Duodenal mucosa (tissue), 2 donors: Measurements from ENCODE around the gene SPSB3.

ENCODE experiments used
- H3K27ac ChIP-seq: one replicate; pipeline ENCODE4 v1.7.0; 2013; ENCODE audit warnings: low read depth, low read length
- H3K27me3 ChIP-seq, 2 donors: one replicate each; pipeline ENCODE4 v1.7.0; 2013; ENCODE audit warnings: low read length in 2 of 2, control low read depth in 1 of 2; ENCODE audit not compliant: insufficient read depth in 2 of 2, control insufficient read depth in 1 of 2
- H3K36me3 ChIP-seq, 2 donors: one replicate each; pipeline ENCODE4 v1.7.0; 2013; ENCODE audit warnings: low read length in 2 of 2, control low read depth in 1 of 2; ENCODE audit not compliant: insufficient read depth in 2 of 2, control insufficient read depth in 1 of 2
- H3K4me1 ChIP-seq, 2 donors: one replicate each; pipeline ENCODE4 v1.7.0; 2013; ENCODE audit warnings: low read length in 2 of 2, control low read depth in 1 of 2; ENCODE audit not compliant: insufficient read depth in 2 of 2, control insufficient read depth in 1 of 2
- H3K4me3 ChIP-seq, 2 donors: one replicate each; pipeline ENCODE4 v1.7.0; 2013; ENCODE audit warnings: low read length in 2 of 2, low read depth in 1 of 2
- H3K9ac ChIP-seq, 2 donors: one replicate each; pipeline ENCODE4 v1.7.0; 2013; ENCODE audit warnings: low read length in 2 of 2, low read depth in 1 of 2
- H3K9me3 ChIP-seq, 2 donors: one replicate each; pipeline ENCODE4 v1.7.0; 2013; ENCODE audit warnings: low read length in 2 of 2, control low read depth in 1 of 2; ENCODE audit not compliant: control insufficient read depth in 1 of 2

The SPSB3 gene

DNA sequence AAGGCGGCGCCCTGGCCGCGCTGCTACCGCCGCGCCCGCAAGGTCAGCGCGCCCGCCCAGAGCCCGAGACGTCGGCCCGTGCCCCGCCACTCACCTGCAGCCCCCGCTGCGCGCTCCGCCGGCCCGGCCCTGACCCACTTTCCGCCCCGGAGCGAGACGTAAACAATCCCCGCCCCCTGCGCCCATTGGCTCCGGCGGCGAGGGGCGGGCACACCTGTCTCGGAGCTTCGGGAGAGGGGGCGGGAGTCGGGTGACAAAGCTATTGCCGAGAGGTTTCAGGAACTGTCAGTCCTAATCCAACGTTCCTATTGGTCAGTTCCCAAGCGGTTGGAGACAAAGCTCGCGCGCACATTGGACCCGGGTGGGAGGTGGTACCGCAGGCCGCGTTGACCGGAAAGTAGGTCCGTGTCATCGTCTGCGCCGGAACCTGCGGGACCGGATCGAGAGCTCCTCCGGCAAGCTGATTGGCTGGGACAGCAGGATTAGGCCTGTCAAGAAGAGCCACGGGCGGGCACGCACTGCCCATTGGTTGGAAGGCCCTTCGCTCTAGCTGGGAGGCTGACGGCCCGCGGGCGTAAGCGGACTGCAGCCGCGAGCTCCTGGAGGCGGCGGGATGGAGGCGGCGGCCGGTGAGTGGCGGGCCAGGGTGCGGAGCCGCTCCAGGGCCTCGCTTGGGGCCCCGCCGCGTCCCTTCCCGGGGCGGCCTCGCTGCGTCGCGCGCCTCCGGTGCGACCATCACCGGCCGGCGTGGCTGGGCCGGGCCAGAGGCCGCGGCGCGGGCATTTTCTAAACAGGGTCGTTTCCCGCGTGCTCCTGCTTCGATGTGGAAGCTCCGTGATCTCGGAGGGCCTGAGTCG lies at the start of gene SPSB3, which contains the start of gene NUBP2:
Gene SPSB3, minus strand, starts transcription at position 164 of the 857 bp plus-strand sequence. CDS start 1,088 bp downstream, outside the sequence.
Gene NUBP2, plus strand, starts transcription at position 553 of the 857 bp plus-strand sequence. Its CDS starts 61 bp downstream, at position 614.
- Histone ChIP-seq H3K9me3 (no peaks in the 10 kb centered on the region), H3K9ac (peak within 1 kb of the TSS; percentile 63 to 65), H3K27me3 (no peaks in the 10 kb centered on the region), H3K27ac (peak within 1 kb of the TSS; percentile 75), H3K4me3 (peak within 1 kb of the TSS; percentile 76 to 80), H3K36me3 (peaks cover 4 to 47% of the 10 kb centered on the region in 2 donors), H3K4me1 (peaks cover 8 to 23% of the 10 kb centered on the region in 2 donors)

DNA sequence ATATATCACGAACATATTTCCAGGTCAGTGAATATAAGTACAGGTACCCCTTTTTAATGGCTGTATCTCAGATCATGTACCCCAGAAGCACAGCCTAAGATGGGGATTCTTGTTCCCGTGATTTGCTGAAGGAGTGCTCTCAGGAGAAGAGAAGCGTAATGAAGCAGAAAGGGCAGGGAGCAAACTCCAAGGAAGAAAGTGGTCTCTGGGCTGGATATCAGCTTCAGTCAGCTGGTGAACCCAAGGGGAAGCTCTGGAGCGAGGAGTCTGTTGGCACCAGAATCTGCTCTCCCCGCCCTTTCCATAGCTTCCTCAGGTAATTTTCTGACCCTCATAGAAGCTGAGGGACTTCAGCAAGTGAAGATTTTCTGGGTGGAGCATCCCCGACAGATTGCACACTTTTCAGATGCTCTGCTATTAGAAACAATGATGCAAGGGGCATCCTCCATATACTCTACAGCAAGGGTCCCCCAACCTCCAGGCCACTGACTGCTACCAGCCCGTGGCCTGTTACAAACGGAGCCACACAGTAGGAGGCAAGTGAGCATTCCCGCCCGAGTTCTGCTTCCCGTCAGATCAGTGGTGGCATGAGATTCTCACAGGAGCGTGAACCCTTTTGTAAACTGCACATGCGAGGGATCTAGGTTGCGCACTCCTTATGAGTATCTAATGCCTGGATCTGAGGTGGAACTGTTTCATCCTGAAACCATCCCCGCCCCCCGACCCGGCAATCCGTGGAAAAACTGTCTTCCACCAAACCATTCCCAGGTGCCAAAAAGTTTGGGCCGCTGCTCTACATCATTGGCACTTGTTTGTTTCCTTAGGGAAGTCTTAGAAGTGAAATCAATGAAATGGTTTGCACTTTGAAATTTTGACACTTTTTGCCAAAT lies 49.1 kb upstream of the SPSB3 start:
- H3K9ac ChIP-seq: peak overlapping the region in 1 of 2 donors; percentile 56
- H3K4me1 ChIP-seq: peaks cover 32 to 33% of the 10 kb centered on the region in 2 donors
- H3K36me3 ChIP-seq: no peaks in the 10 kb centered on the region
- H3K9me3 ChIP-seq: no peaks in the 10 kb centered on the region
- H3K27ac ChIP-seq: peak overlapping the region; percentile 68
- no peaks in the 10 kb centered on the region for H3K27me3 ChIP-seq
- H3K4me3 ChIP-seq: peak overlapping the region; percentile 37 to 83

DNA sequence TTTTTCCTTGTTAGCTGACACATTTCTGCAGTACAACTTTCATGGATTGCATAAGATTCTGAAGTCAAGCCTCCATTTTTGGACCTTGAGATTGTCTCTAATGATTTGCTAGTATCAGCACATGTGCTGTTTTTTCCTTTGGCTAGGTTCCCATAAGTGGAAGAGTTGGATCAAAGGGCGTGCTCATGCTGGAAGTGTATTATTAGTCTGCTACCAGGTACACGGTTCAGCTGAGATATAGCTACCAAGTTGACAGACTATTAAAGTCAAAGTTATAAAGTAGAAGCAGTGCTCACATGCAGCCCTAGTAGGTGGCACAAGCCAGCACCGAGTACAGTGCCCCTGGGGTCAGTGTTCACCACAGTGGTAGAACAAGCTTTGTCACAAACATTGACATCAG lies 47.8 kb upstream of the SPSB3 start:
- Histone ChIP-seq H3K27ac (peak overlapping the region; percentile 68), H3K27me3 (no peaks in the 10 kb centered on the region), H3K9me3 (no peaks in the 10 kb centered on the region), H3K4me3 (peak overlapping the region; percentile 45 to 83), H3K9ac (peak overlapping the region; percentile 18 to 66), H3K4me1 (peaks cover 38 to 41% of the 10 kb centered on the region in 2 donors), H3K36me3 (no peaks in the 10 kb centered on the region)

DNA sequence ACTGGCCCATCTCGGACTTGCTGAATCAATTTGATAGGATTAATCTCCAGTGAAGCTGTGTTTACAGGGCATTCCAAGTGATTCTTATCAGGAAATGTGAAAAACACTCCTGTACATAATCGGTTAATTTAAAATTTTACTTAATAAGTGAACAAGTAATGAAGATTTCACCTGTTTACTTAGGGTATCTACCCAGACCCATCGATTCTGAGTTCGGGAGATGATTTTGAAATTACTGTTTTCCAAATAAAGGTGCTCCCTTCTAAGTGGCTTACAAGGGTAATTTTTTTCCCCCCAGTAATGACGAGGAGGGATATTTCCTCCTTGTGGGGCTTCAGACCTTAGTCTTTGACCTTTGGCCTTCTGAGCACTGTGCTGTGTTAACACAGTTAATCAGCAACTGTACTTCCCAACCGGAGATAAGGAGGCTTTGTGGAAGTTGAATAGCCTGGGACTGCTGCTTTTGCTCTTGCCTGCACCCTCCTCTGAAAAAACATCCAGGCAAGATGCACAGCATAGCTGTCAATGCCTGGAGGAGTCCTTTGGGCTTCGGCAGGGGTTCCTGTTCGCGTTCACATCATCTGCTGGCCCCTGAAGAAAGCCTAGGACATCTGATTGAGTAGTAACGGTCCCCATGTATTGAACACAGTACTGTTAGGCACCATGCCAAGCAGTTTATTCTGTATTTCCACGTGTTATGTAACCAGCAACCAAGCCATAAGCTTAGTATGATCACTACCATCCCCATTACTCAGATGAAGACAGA lies 46.5 kb upstream of the SPSB3 start:
- Histone ChIP-seq H3K4me1 (peaks cover 40 to 52% of the 10 kb centered on the region in 2 donors), H3K27me3 (no peaks in the 10 kb centered on the region), H3K27ac (peak overlapping the region; percentile 60), H3K4me3 (peak overlapping the region; percentile 83 to 100), H3K9ac (peak overlapping the region; percentile 60 to 66), H3K36me3 (no peaks in the 10 kb centered on the region), H3K9me3 (no peaks in the 10 kb centered on the region)

DNA sequence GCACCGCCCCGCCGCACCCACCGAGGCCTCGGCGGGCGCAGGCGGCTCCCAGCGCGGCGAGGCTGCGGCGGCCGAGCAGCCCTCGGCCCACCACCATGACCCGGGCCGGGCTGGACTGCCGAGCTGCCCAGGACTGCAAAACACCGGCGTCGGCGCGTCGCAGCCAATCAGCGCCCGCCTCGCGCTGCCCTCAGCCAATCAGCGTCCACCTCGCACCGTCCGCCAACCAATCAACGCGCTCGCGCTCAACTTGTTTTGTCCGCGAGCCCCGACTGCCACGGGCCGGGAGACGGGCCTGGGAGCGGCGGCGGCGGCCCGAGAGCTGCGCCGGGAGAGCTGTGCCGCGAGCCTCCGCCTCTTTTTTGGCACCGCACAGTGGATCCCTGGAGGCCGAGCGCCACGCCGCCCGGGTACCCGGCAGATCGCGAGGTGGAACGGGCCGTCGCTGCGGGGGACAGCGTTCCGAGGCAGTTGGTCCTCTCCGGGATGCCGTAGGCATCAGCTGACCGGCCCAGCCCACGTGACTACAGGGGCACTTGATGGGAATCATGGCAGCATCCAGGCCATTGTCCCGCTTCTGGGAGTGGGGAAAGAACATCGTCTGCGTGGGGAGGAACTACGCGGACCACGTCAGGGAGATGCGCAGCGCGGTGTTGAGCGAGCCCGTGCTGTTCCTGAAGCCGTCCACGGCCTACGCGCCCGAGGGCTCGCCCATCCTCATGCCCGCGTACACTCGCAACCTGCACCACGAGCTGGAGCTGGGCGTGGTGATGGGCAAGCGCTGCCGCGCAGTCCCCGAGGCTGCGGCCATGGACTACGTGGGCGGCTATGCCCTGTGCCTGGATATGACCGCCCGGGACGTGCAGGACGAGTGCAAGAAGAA lies 44.6 kb upstream of the SPSB3 start, which contains the start of the genes FAHD1 and HAGH:
Gene FAHD1, plus strand, starts transcription at position 516 of the 883 bp plus-strand sequence. Its CDS starts 33 bp downstream, at position 549.
Gene HAGH, minus strand, starts transcription at position 135 of the 883 bp plus-strand sequence. Its CDS starts 38 bp downstream, at position 97.
- no peaks in the 10 kb centered on the region for H3K27me3 ChIP-seq
- H3K27ac ChIP-seq: peak within 1 kb of the TSS; percentile 82
- peaks cover 40 to 55% of the 10 kb centered on the region in 2 donors for H3K4me1 ChIP-seq
- H3K9me3 ChIP-seq: no peaks in the 10 kb centered on the region
- H3K36me3 ChIP-seq: peaks cover 5 to 9% of the 10 kb centered on the region in 2 donors
- peak within 1 kb of the TSS; percentile 99 to 100 for H3K4me3 ChIP-seq
- peak within 1 kb of the TSS; percentile 85 to 99 for H3K9ac ChIP-seq

DNA sequence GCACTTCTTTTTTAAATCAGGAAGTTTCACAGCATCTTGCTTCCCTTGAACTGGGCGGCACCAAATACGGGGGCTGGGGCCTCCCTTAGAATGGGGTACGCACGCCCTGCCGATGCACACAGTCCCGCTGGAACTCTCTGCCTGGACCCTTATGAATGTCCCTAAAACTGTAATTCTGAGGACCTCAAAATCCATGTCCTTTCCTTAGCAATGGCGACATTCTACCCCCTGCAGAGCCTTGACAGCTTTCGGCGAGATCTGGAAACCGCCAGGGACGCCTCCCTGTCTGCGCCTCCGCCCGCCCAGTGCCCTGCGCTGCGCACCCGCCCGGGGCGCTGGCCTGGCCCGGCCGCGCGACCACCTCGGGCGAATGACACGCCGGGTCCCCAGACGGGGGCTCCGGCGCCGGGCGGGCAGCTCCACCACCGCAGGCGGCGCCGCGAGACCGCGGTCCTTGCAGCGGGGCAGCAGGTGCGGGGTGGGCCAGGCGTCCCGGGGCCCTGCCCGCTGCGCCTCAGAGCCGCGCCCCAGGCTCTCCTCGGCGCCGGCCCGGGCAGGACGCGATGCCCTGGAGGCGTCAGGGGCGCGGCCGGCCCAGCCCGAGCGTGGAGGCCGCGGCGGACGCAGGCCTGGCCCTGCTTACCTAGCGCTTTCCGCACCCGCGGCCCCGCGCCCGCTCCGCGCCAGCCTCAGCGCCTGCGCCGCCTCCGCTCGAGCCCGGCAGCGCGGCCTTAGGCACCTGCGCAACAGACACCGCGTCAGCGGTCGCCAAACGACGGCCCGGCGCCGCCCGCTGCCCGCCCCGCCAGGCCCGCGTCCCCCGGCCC lies 43.7 kb upstream of the SPSB3 start:
- H3K4me3 ChIP-seq: peak overlapping the region; percentile 99 to 100
- H3K9me3 ChIP-seq: no peaks in the 10 kb centered on the region
- no peaks in the 10 kb centered on the region for H3K27me3 ChIP-seq
- H3K4me1 ChIP-seq: peaks cover 34 to 49% of the 10 kb centered on the region in 2 donors
- peak overlapping the region; percentile 68 to 72 for H3K9ac ChIP-seq
- H3K36me3 ChIP-seq: peaks cover 9 to 15% of the 10 kb centered on the region in 2 donors
- H3K27ac ChIP-seq: peak overlapping the region; percentile 82

DNA sequence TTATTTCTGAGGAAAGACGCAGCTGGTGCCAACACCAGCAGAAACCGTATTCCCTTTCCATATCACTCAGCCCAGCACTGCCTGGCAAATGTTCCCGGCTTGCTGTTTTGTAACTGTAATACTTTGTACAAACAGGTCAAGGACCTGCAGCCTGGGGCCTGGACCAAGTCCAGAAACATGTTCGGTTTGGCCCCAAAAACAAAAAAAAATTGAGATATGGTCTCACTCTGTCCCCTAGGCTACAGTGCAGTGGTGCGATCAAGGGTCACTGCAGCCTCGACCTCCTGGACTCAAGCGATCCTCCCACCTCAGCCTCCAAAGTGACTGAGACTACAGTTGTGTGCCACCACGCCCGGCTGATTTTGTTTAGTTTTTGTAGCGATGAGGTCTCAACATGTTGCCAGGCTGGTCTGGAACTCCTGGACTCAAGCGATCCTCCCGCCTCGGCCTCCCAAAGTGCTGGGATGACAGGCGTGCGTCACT lies 43.1 kb upstream of the SPSB3 start:
- Histone ChIP-seq H3K9ac (peak overlapping the region; percentile 68 to 72), H3K4me3 (peak overlapping the region; percentile 86 to 100), H3K4me1 (peaks cover 28 to 43% of the 10 kb centered on the region in 2 donors)

DNA sequence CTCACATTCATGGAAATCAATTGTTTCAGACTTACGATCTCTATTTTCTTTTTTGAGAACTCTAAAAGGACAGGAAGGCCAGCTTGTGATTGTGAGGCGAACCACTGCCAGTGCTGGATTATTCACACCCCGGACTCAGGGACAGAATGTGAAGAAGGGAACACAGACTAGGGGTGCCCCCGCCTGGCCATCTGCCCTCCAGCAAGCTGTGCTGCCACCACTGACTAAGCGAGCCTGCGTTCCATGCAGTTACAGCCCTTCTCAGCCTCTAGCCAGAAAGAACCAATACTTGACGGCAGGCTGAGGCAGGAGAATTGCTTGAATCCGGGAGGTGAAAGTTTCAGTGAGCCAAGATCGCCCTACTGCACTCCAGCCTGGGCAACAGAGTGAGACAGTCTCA lies 41.5 kb upstream of the SPSB3 start:
- no peak overlapping the region for H3K4me3 ChIP-seq
- H3K27me3 ChIP-seq: no peaks in the 10 kb centered on the region
- peak overlapping the region; percentile 3 to 33 for H3K9ac ChIP-seq
- H3K27ac ChIP-seq: no peak overlapping the region
- H3K36me3 ChIP-seq: peaks cover 11 to 36% of the 10 kb centered on the region in 2 donors
- H3K9me3 ChIP-seq: no peaks in the 10 kb centered on the region
- peaks cover 17 to 32% of the 10 kb centered on the region in 2 donors for H3K4me1 ChIP-seq

More for the DNA sequence above, 43.1 kb upstream of the SPSB3 start:
- Histone ChIP-seq H3K27ac (peak overlapping the region; percentile 82), H3K9me3 (no peaks in the 10 kb centered on the region), H3K36me3 (peaks cover 11 to 21% of the 10 kb centered on the region in 2 donors), H3K27me3 (no peaks in the 10 kb centered on the region)
